GM23248 (cell line): ENCODE measurements around the gene TNIK.

Experiments used
- EZH2 ChIP-seq: fragments of 200-600 bp; sonication (generic); IDR thresholded peaks from 2 replicates; pipeline ENCODE4 v1.6.1; 2018; ENCODE audit warnings: antibody characterized with exemption, mild to moderate bottlenecking; ENCODE audit not compliant: insufficient read depth, poor library complexity, severe bottlenecking
- EZH2phosphoT487 ChIP-seq: fragments of 200-600 bp; sonication (generic); IDR thresholded peaks from 2 replicates; pipeline ENCODE4 v1.6.1; 2018; ENCODE audit warnings: antibody characterized with exemption, moderate library complexity, mild to moderate bottlenecking, low read depth; ENCODE audit not compliant: insufficient read depth

GRCh38 chr3:171351676-171352075, 108.5 kb downstream of the TNIK start:
- TF ChIP-seq EZH2: no peak
- TF ChIP-seq EZH2phosphoT487: peak; percentile 76; the same call in 1 of the 2 replicates
